Omental fat pad (tissue), 4 donors: ENCODE data around the gene RGS10. TPM values are rescaled to one million over a fixed set of nuclear protein-coding genes. Genes with fewer than 3 reads are reported as not detected.

Source experiments
- ATAC-seq: fragments of 150-250 bp; one replicate; pipeline ENCODE4 v1.9.1; 2016; ENCODE audit warnings: mild to moderate bottlenecking, moderate library complexity; ENCODE audit not compliant: low FRiP score
- DNase-seq: peaks from one replicate; pipeline ENCODE4 v3.0.0-alpha.2; 2019; ENCODE audit warnings: low spot score
- CTCF ChIP-seq, 3 donors: fragments of 450-650 bp; IDR thresholded peaks; one replicate each; pipeline ENCODE4 v1.5.1; 2016 to 2017; ENCODE audit warnings: antibody characterized with exemption in 3 of 3, mild to moderate bottlenecking in 3 of 3, moderate library complexity in 2 of 3
- total RNA-seq, 4 donors: library from RNA; depleted of rRNA; stranded (reverse); fragments of >200 nt; gene quantifications; one replicate each; pipeline ENCODE4 v1.1.0, GENCODE V29; 2016

The RGS10 gene
- total RNA-seq, 4 donors from 2014 or later: 12.3 to 40.2 (median 18.7) TPM

- TF ChIP-seq CTCF (IDR thresholded peaks at IDR 0.05): no peak
- ATAC-seq: no peak
Observed at GRCh38 chr10:119555178-119555784, 12.8 kb upstream of the RGS10 start.

DNA sequence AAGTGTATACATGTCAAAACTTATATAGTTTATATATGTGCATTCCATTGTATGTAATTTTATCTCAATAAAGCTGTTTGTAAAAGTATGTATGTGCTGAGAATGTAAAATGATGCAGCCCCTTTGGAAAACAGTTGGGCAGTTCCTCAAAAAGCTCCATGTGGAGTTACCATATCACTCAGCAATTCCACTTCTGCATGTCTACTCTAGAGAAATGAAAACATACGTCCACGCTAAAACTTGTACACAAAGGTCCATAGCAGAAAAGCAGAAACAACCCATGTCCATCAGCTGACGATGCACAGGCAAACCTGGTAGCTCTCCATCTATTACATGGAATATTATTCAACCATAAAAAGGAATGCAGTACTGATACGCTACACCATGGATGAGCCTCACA lies 8.3 kb upstream of the RGS10 start:
- ATAC-seq (no peak), DNase-seq (no peak)
- TF ChIP-seq CTCF (IDR thresholded peaks at IDR 0.05): no peak

More at GRCh38 chr10:119555178-119555784, 12.8 kb upstream of the RGS10 start:
- DNase-seq: no peak

DNA sequence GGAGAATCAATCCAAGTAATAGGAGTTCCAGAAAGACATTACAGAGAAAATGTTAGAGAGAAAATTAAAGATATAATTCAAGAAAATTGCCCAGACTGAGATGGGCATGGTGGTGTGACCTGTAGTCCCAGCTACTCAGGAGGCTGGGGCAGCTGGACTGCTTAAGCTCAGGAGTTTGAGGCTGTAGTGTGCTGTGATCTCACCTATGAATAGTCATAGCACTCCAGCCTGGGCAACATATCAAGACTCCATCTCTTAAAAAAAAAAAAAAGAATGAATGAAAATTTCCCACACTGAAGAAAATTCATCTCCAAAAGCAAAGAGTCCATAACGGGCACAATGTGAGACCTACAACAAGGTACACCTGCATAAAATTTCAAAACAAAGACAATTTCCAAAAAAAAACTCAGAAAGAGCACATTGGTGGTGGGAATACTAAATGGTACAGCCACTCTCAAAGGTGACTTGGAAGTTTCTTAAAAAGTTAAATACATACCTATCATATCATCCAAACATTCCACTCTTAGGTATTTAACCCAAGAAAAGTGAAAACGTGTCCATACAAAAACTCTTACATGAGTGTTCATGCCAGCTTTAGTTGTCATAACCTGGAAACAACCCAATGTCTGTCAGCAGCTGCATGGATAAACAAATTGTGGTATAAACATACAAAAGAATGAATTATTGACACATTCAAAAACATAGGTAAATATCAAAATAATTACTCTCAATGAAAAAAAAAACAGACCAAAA lies 6.9 kb upstream of the RGS10 start:
- TF ChIP-seq CTCF (IDR thresholded peaks at IDR 0.05): no peak
- DNase-seq (no peak), ATAC-seq (no peak)

GRCh38 chr10:119546009-119546408 lies 3.5 kb upstream of the RGS10 start:
- ATAC-seq: no peak
- TF ChIP-seq CTCF (IDR thresholded peaks at IDR 0.05): no peak
- no peak for DNase-seq

GRCh38 chr10:119545310-119545709 lies 2.8 kb upstream of the RGS10 start:
- DNase-seq (no peak), ATAC-seq (no peak)
- TF ChIP-seq CTCF (IDR thresholded peaks at IDR 0.05): no peak

DNA sequence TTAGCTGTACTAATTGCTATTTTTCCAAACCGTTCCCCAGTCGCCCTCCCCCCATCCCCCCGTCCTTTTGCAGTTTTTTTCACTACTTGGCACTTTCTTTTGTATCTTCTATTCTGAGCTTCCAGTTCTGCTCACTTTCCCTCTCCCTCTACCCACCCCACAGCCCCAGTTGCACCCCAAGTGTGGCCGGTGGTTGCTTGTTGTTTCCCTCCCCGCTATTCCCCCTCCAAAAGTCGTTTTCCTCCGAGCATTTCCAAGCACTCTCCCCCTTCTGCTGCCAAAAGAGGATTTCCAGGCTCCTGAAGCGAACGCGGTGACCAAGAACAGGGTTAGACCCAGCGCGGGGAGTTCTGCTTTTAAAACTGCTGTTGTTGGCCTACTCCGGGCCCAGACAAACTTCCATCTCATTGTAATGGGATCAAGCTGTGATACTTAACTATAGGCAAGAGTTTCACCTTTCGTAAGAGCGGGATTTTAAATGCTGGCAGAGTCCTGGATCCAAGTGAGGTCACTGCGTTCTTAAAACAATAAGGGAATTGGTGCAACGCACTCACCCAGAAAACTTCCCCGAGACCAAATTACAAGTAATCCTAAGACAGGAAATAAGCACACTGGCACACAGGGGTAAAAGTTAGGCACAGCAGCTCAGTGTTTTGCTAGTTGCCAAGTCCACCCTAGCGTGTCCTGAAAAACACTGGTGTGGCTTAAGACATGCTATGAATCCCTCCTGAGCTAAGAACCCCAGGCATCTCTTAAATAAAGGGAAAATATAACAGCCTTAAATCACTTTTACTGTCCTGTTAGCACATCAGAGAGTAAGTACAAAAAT lies 1.5 kb upstream of the RGS10 start:
- ATAC-seq: no peak
- no peak for DNase-seq
- no peak for TF ChIP-seq CTCF (IDR thresholded peaks at IDR 0.05)
